GM12878 (cell line): ENCODE results near the gene TMEM14B. TPM values are rescaled to one million over a fixed set of nuclear protein-coding genes. Genes with fewer than 3 reads are reported as not detected.
A peak's percentile ranks its signal among the peaks of the same experiment; 100 is the strongest.
"Not testable (repeated sequence)": the region's sequence is repeated elsewhere in the genome, so short reads cannot be mapped to it uniquely, and the experiment has no call there.

Experiments used
- ATAC-seq: fragments of 200-7000 bp; cut with Tn5 transposase; 3 replicates; pipeline ENCODE4 v1.9.1; 2020; ENCODE audit warnings: mild to moderate bottlenecking, moderate library complexity
- BruUV-seq: library from RNA; stranded (reverse); fragments of 400-500 nt; replicated peaks from 2 replicates; lab custom pipeline; 2021; lab: Mats Ljungman, UMichigan
- CTCF ChIA-PET: fragments of 300-600 bp; sonication (Branson Sonifier 250); formaldehyde crosslinking; extraction: SDS; loops from one replicate; lab custom pipeline; 2021; ENCODE audit warnings: inconsistent platforms; lab: Yijun Ruan, JAX
- POLR2A ChIA-PET: fragments of 350-600 bp; formaldehyde crosslinking; extraction: SDS; loops from one replicate; lab custom pipeline; 2021; ENCODE audit warnings: inconsistent platforms; lab: Charles Lee
- RAD21 ChIA-PET: fragments of 300-600 bp; sonication (Branson Sonifier 250); formaldehyde crosslinking; loops from one replicate; lab custom pipeline; 2023; ENCODE audit warnings: antibody characterized with exemption; ENCODE audit not compliant: unreplicated experiment; lab: Charles Lee
- SMC1A ChIA-PET: fragments of 300-600 bp; sonication (Branson Sonifier 250); formaldehyde crosslinking; loops from one replicate; lab custom pipeline; 2023; ENCODE audit not compliant: unreplicated experiment, uncharacterized antibody; lab: Charles Lee
- DNase-seq: peaks from one replicate; pipeline ENCODE4 v3.0.0-alpha.2; 2011; ENCODE audit warnings: low read depth, low spot score
- FAIRE-seq: peaks from 3 replicates; lab custom pipeline; 2011; peaks lifted over from hg19 to GRCh38; lab: Jason Lieb, UNC
- H2AFZ ChIP-seq: 2 replicates; pipeline ENCODE4 v1.6.0; 2011; ENCODE audit warnings: low read depth, low read length, control low read depth; ENCODE audit not compliant: control insufficient read depth
- H3K27ac ChIP-seq: 2 replicates; pipeline ENCODE4 v1.5.1; 2011; ENCODE audit warnings: control low read depth; ENCODE audit not compliant: control insufficient read depth, insufficient read depth
- H3K27me3 ChIP-seq, 2 experiments: replicated peaks in 1 of 2; 2 replicates each; pipeline versions ENCODE4 v1.6.0 to v1.6.1; 2011; ENCODE audit warnings: low read length in 1 of 2; ENCODE audit not compliant: control insufficient read depth in 2 of 2, insufficient read depth in 2 of 2
- H3K36me3 ChIP-seq, 2 experiments: 2 replicates each; pipeline ENCODE4 v1.5.1; 2011; ENCODE audit warnings: low read length in 1 of 2; ENCODE audit not compliant: control insufficient read depth in 2 of 2, insufficient read depth in 2 of 2
- H3K4me1 ChIP-seq: 2 replicates; pipeline ENCODE4 v1.6.1; 2011; ENCODE audit warnings: mild to moderate bottlenecking, low read length, moderate library complexity, mixed read lengths; ENCODE audit not compliant: control insufficient read depth, insufficient read depth
- H3K4me2 ChIP-seq: 2 replicates; pipeline ENCODE4 v1.6.0; 2011; ENCODE audit warnings: control low read depth; ENCODE audit not compliant: control insufficient read depth, insufficient read depth
- H3K4me3 ChIP-seq: fragments of 200-600 bp; sonication (generic); 2 replicates; pipeline ENCODE4 v1.5.1; 2016
- H3K79me2 ChIP-seq: 2 replicates; pipeline ENCODE4 v1.6.0; 2011; ENCODE audit warnings: low read length; ENCODE audit not compliant: control insufficient read depth, insufficient read depth
- H3K9ac ChIP-seq: 2 replicates; pipeline ENCODE4 v1.8.0; 2011; ENCODE audit warnings: low read length, control low read depth, mixed read lengths; ENCODE audit not compliant: control insufficient read depth, insufficient read depth
- H3K9me3 ChIP-seq: replicated peaks from 3 replicates; pipeline ENCODE4 v1.5.1; 2011; ENCODE audit warnings: mild to moderate bottlenecking, low read length; ENCODE audit not compliant: control insufficient read depth, insufficient read depth
- H4K20me1 ChIP-seq: 2 replicates; pipeline ENCODE4 v1.6.0; 2011; ENCODE audit not compliant: control insufficient read depth, insufficient read depth
- CBX3 ChIP-seq: fragments of 200-600 bp; sonication (generic); IDR thresholded peaks from 2 replicates; pipeline ENCODE4 v1.6.1; 2016; ENCODE audit warnings: low read depth, borderline replicate concordance
- CEBPZ ChIP-seq: fragments of 150-350 bp; IDR thresholded peaks from 2 replicates; pipeline ENCODE4 v1.6.1; 2016; ENCODE audit warnings: low read depth, low read length
- CHD4 ChIP-seq: fragments of 200-600 bp; sonication (generic); IDR thresholded peaks from 2 replicates; pipeline ENCODE4 v1.6.1; 2016; ENCODE audit warnings: mild to moderate bottlenecking
- GATAD2B ChIP-seq: fragments of 450-650 bp; conservative IDR thresholded peaks from 2 replicates; pipeline ENCODE4 v1.6.1; 2017; ENCODE audit warnings: low read depth, mild to moderate bottlenecking, moderate library complexity
- IKZF1 ChIP-seq: fragments of 450-650 bp; conservative IDR thresholded peaks from 2 replicates; pipeline ENCODE4 v1.6.1; 2017; ENCODE audit warnings: antibody characterized with exemption, mild to moderate bottlenecking
- MXI1 ChIP-seq: fragments of 150-350 bp; IDR thresholded peaks from 2 replicates; pipeline ENCODE4 v1.6.1; 2011; ENCODE audit warnings: low read depth, mild to moderate bottlenecking, inconsistent platforms, low read length, improper control_type of control experiment
- NFXL1 ChIP-seq: fragments of 450-650 bp; IDR thresholded peaks from 2 replicates; pipeline ENCODE4 v1.6.1; 2017; ENCODE audit warnings: antibody characterized with exemption, mild to moderate bottlenecking, borderline replicate concordance
- NFYB ChIP-seq: IDR thresholded peaks from 2 replicates; pipeline ENCODE4 v1.6.1; 2011; ENCODE audit warnings: low read depth, mild to moderate bottlenecking, low read length, improper control_type of control experiment, moderate library complexity; ENCODE audit not compliant: insufficient read depth
- NR2C2 ChIP-seq: IDR thresholded peaks from 2 replicates; pipeline ENCODE4 v1.6.1; 2011; ENCODE audit warnings: borderline replicate concordance, low read depth; ENCODE audit not compliant: control insufficient read depth, insufficient read length
- PAX5 ChIP-seq: IDR thresholded peaks from 2 replicates; pipeline ENCODE4 v1.6.1; 2011; ENCODE audit warnings: low read depth, low read length, borderline replicate concordance
- WGBS: methylation state at CpG from one replicate; pipeline ENCODE4 v1.1.6; 2016; ENCODE audit warnings: low lambda C conversion rate; ENCODE audit not compliant: insufficient replicate concordance, insufficient coverage; ENCODE audit errors: missing lambda C conversion rate; 5-methylcytosine and 5-hydroxymethylcytosine counted together
- in situ Hi-C: fragments of 300-500 bp; cut with MboI; formaldehyde crosslinking; loops from 9 replicates; pipeline ENCODE4 v1.14.3; 2018; ENCODE audit warnings: mixed read lengths
- intact Hi-C: fragments of 100-400 bp; cut with micrococcal nuclease; formaldehyde crosslinking; loops from one replicate; pipeline ENCODE4 v1.14.2; 2022; ENCODE audit not compliant: unreplicated experiment
- polyA plus RNA-seq, 11 experiments: library from polyadenylated mRNA; depleted of rRNA in 4 of 11; unstranded in 6 of 11; stranded (reverse) in 5 of 11; fragments of >200 nt; fragmentation: Nextera tagmentation in 4 of 11; fragmentation: Illumina TruSeq in 1 of 11; extraction: Ambion mirVana in 4 of 11; extraction: Trizol in 1 of 11; gene quantifications; 1 replicate in 1 of 11; 2 replicates in 10 of 11; pipeline versions ENCODE4 v1.2.1 to v1.2.3, GENCODE V29; 2011 to 2016; ENCODE audit warnings: inconsistent platforms in 2 of 11, missing spikeins in 2 of 11, low read depth in 1 of 11
- total RNA-seq, 4 experiments: library from RNA; depleted of rRNA in 3 of 4; stranded (reverse); fragments of >200 nt in 3 of 4; fragmentation: Illumina TruSeq in 1 of 4; extraction: Trizol in 1 of 4; gene quantifications; 2 replicates each; pipeline versions ENCODE4 v1.2.1 to v1.2.3, GENCODE V29; 2013 to 2021
- TF ChIP-seq, protein P1 (sequence below): fragments of 450-650 bp; conservative IDR thresholded peaks from 2 replicates; pipeline ENCODE4 v1.6.1; 2017; ENCODE audit warnings: mild to moderate bottlenecking, moderate library complexity

Gene TMEM14B
- total and polyA plus RNA-seq, 10 of the 15 experiments (the other 5 are each of a cell fraction or from before 2014, with no cell fraction given): 80.5 to 399 (median 136) TPM

GRCh38 chr6:10741643-10742042 is 6.0 kb upstream of the TMEM14B start:
- H3K4me1 ChIP-seq, intact Hi-C loops, H3K9ac ChIP-seq, in situ Hi-C loops, H4K20me1 ChIP-seq, H3K27ac ChIP-seq, H3K36me3 ChIP-seq, H2AFZ ChIP-seq, H3K4me2 ChIP-seq, POLR2A ChIA-PET, H3K4me3 ChIP-seq, RAD21 ChIA-PET, H3K27me3 ChIP-seq, DNase-seq, ATAC-seq, BruUV-seq, SMC1A ChIA-PET, H3K9me3 ChIP-seq, H3K79me2 ChIP-seq, FAIRE-seq: not testable (repeated sequence)
- TF ChIP-seq NFYB: peak; percentile 82
- CTCF ChIA-PET: interaction anchor here (0.7 to 1.2 kb wide), 2 partner anchors 186 to 263 kb away, joined by 3 read pairs; no protein-coding TSS in a partner anchor
- 90% methylated on average over 4 of the region's 4 CpGs for WGBS

GRCh38 chr6:10742251-10742650 is 5.4 kb upstream of the TMEM14B start:
- no peaks in the 10 kb centered on the region for H3K4me1 ChIP-seq
- ChIA-PET CTCF (interaction anchor here (0.9 to 1.2 kb wide), 2 partner anchors 231 to 263 kb away, joined by 3 read pairs; no protein-coding TSS in a partner anchor), POLR2A (interaction anchor here (0.6 kb wide), 1 partner anchor 91 kb away, joined by 4 read pairs; no protein-coding TSS in a partner anchor), RAD21 (no interaction called here), SMC1A (interaction anchor here (1.0 kb wide), 1 partner anchor 35 kb away, joined by 4 read pairs; no protein-coding TSS in a partner anchor)
- DNase-seq (no peak), FAIRE-seq (no peak), ATAC-seq (no peak)
- no peaks in the 10 kb centered on the region; the same call in 2 of the 3 replicates for H3K9me3 ChIP-seq
- H2AFZ ChIP-seq: no peak overlapping the region
- 0 out of 2 replicates have a peak, but pooled peaks cover 2% of the 10 kb centered on the region for H3K79me2 ChIP-seq
- H3K9ac ChIP-seq: no peak overlapping the region
- no peak overlapping the region for H3K4me3 ChIP-seq
- in situ Hi-C loops (no loop called here), intact Hi-C loops (no loop called here)
- H3K4me2 ChIP-seq: no peak overlapping the region
- H3K27ac ChIP-seq: no peak overlapping the region
- H3K27me3 ChIP-seq: no peaks in the 10 kb centered on the region
- BruUV-seq: no TSS peak
- H3K36me3 ChIP-seq: no peaks in the 10 kb centered on the region
- WGBS: 89% methylated on average over 12 of the region's 12 CpGs
- no peaks in the 10 kb centered on the region for H4K20me1 ChIP-seq
- no peak for TF ChIP-seq IKZF1
- TF ChIP-seq CHD4: no peak
- TF ChIP-seq NFXL1: no peak
- TF ChIP-seq NR2C2: no peak
- no peak for TF ChIP-seq GATAD2B
- TF ChIP-seq CBX3: no peak
- no peak for TF ChIP-seq CEBPZ
- no peak for TF ChIP-seq PAX5
- TF ChIP-seq, protein P1, sequence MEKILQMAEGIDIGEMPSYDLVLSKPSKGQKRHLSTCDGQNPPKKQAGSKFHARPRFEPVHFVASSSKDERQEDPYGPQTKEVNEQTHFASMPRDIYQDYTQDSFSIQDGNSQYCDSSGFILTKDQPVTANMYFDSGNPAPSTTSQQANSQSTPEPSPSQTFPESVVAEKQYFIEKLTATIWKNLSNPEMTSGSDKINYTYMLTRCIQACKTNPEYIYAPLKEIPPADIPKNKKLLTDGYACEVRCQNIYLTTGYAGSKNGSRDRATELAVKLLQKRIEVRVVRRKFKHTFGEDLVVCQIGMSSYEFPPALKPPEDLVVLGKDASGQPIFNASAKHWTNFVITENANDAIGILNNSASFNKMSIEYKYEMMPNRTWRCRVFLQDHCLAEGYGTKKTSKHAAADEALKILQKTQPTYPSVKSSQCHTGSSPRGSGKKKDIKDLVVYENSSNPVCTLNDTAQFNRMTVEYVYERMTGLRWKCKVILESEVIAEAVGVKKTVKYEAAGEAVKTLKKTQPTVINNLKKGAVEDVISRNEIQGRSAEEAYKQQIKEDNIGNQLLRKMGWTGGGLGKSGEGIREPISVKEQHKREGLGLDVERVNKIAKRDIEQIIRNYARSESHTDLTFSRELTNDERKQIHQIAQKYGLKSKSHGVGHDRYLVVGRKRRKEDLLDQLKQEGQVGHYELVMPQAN: no peak
- no peak for TF ChIP-seq MXI1
